ENCODE data around the gene CFAP61.

- TF ChIP-seq, protein P1, sequence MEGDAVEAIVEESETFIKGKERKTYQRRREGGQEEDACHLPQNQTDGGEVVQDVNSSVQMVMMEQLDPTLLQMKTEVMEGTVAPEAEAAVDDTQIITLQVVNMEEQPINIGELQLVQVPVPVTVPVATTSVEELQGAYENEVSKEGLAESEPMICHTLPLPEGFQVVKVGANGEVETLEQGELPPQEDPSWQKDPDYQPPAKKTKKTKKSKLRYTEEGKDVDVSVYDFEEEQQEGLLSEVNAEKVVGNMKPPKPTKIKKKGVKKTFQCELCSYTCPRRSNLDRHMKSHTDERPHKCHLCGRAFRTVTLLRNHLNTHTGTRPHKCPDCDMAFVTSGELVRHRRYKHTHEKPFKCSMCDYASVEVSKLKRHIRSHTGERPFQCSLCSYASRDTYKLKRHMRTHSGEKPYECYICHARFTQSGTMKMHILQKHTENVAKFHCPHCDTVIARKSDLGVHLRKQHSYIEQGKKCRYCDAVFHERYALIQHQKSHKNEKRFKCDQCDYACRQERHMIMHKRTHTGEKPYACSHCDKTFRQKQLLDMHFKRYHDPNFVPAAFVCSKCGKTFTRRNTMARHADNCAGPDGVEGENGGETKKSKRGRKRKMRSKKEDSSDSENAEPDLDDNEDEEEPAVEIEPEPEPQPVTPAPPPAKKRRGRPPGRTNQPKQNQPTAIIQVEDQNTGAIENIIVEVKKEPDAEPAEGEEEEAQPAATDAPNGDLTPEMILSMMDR (IDR thresholded peaks at IDR 0.05; ENCODE audit: low read depth, low read length) = no peak
- no peak for TF ChIP-seq EZH2phosphoT487 (IDR thresholded peaks at IDR 0.05; ENCODE audit: low read depth)
These were observed 18.8 kb downstream of the CFAP61 start for GRCh38 chr20:20070871-20071726.

Measured in OCI-LY3 (cell line).